GM23338 (cell line): ENCODE results near the gene AASDHPPT. TPM values are rescaled to one million over a fixed set of nuclear protein-coding genes. Genes with fewer than 3 reads are reported as not detected.

Experiments used
- ATAC-seq: fragments of 200-7000 bp; cut with Tn5 transposase; 3 replicates; pipeline ENCODE4 v1.9.1; 2020
- DNase-seq: peaks from one replicate; pipeline ENCODE4 v3.0.0-alpha.2; 2015; ENCODE audit warnings: low spot score
- H2AFZ ChIP-seq: fragments of 200-600 bp; sonication (generic); 2 replicates; pipeline ENCODE4 v1.8.0; 2016; ENCODE audit warnings: antibody characterized with exemption, mild to moderate bottlenecking, moderate library complexity
- H3F3A ChIP-seq: fragments of 200-600 bp; sonication (generic); replicated peaks from 2 replicates; pipeline ENCODE4 v1.8.0; 2017; ENCODE audit warnings: antibody characterized with exemption, mixed run types, low read depth
- H3K27ac ChIP-seq: fragments of 200-600 bp; sonication (generic); 2 replicates; pipeline ENCODE4 v1.6.1; 2016; ENCODE audit warnings: low read depth
- H3K27me3 ChIP-seq: fragments of 200-600 bp; sonication (generic); 2 replicates; pipeline ENCODE4 v1.8.0; 2016; ENCODE audit warnings: mild to moderate bottlenecking, mixed run types, moderate library complexity; ENCODE audit not compliant: insufficient read depth
- H3K36me3 ChIP-seq: fragments of 200-600 bp; sonication (generic); 2 replicates; pipeline ENCODE4 v1.8.0; 2016; ENCODE audit warnings: mild to moderate bottlenecking; ENCODE audit not compliant: insufficient read depth
- H3K4me1 ChIP-seq: fragments of 200-600 bp; sonication (generic); 2 replicates; pipeline ENCODE4 v1.8.0; 2016; ENCODE audit warnings: mild to moderate bottlenecking, moderate library complexity; ENCODE audit not compliant: insufficient read depth
- H3K4me2 ChIP-seq: fragments of 200-600 bp; sonication (generic); 2 replicates; pipeline ENCODE4 v1.7.1; 2017; ENCODE audit warnings: mixed run types
- H3K4me3 ChIP-seq: fragments of 200-600 bp; sonication (generic); 2 replicates; pipeline ENCODE4 v1.6.1; 2016; ENCODE audit warnings: mixed run types
- H3K79me2 ChIP-seq: fragments of 200-600 bp; sonication (generic); replicated peaks from 2 replicates; pipeline ENCODE4 v1.8.0; 2017; ENCODE audit warnings: mild to moderate bottlenecking; ENCODE audit not compliant: insufficient read depth
- H3K9me2 ChIP-seq: fragments of 200-600 bp; sonication (generic); 2 replicates; pipeline ENCODE4 v1.8.0; 2017; ENCODE audit not compliant: insufficient read depth
- H4K20me1 ChIP-seq: fragments of 200-600 bp; sonication (generic); replicated peaks from 2 replicates; pipeline ENCODE4 v1.8.0; 2017; ENCODE audit warnings: mild to moderate bottlenecking; ENCODE audit not compliant: insufficient read depth
- H3K27ac Mint-ChIP-seq: 2 replicates; pipeline ENCODE4 v1.8.0; 2020; ENCODE audit warnings: inconsistent platforms, mild to moderate bottlenecking, moderate library complexity, mixed read lengths
- H3K27me3 Mint-ChIP-seq: 3 replicates; pipeline ENCODE4 v1.8.0; 2022; ENCODE audit warnings: low read depth, mild to moderate bottlenecking, moderate library complexity, mixed read lengths, inconsistent platforms; ENCODE audit not compliant: insufficient read depth, poor library complexity
- H3K36me3 Mint-ChIP-seq: 3 replicates; pipeline ENCODE4 v1.8.0; 2021; ENCODE audit warnings: low read depth, mild to moderate bottlenecking, inconsistent platforms, moderate library complexity, mixed read lengths
- H3K4me1 Mint-ChIP-seq: 3 replicates; pipeline ENCODE4 v1.8.0; 2020; ENCODE audit warnings: mild to moderate bottlenecking, inconsistent platforms, mixed read lengths
- H3K4me3 Mint-ChIP-seq: 3 replicates; pipeline ENCODE4 v1.8.0; 2021; ENCODE audit warnings: moderate library complexity, mild to moderate bottlenecking, inconsistent platforms, mixed read lengths
- H3K9me3 Mint-ChIP-seq: 3 replicates; pipeline ENCODE4 v1.8.0; 2020; ENCODE audit warnings: moderate library complexity, mild to moderate bottlenecking, inconsistent platforms, mixed read lengths
- CREB1 ChIP-seq: fragments of 250-450 bp; sonication (Bioruptor Pico); IDR thresholded peaks from 2 replicates; pipeline ENCODE4 v1.5.0; 2020; ENCODE audit warnings: low read depth, mild to moderate bottlenecking, moderate library complexity
- EZH2 ChIP-seq: fragments of 200-600 bp; sonication (generic); IDR thresholded peaks from one replicate; pipeline ENCODE4 v1.8.0; 2017; ENCODE audit warnings: antibody characterized with exemption, mild to moderate bottlenecking, low read depth; ENCODE audit not compliant: unreplicated experiment
- EZH2phosphoT487 ChIP-seq: fragments of 200-600 bp; sonication (generic); IDR thresholded peaks from one replicate; pipeline ENCODE4 v1.8.1; 2018; ENCODE audit warnings: antibody characterized with exemption; ENCODE audit not compliant: unreplicated experiment
- JUNB ChIP-seq: IDR thresholded peaks from one replicate; pipeline ENCODE4 v1.6.1; 2016; ENCODE audit warnings: antibody characterized with exemption; ENCODE audit not compliant: unreplicated experiment
- NANOG ChIP-seq: IDR thresholded peaks from 2 replicates; pipeline ENCODE4 v1.6.1; 2016; ENCODE audit warnings: antibody characterized with exemption, borderline replicate concordance
- POLR2AphosphoS5 ChIP-seq: IDR thresholded peaks from 2 replicates; pipeline ENCODE4 v1.6.1; 2016; ENCODE audit warnings: antibody characterized with exemption, low read depth
- STAT1 ChIP-seq: IDR thresholded peaks from one replicate; pipeline ENCODE4 v1.6.1; 2016; ENCODE audit warnings: antibody characterized with exemption; ENCODE audit not compliant: unreplicated experiment
- ZNF114 ChIP-seq: fragments of 250-450 bp; sonication (Bioruptor Pico); IDR thresholded peaks from 2 replicates; pipeline ENCODE4 v1.5.0; 2020; ENCODE audit warnings: mild to moderate bottlenecking, moderate library complexity
- ZNF331 ChIP-seq: fragments of 250-450 bp; sonication (Bioruptor Pico); IDR thresholded peaks from 2 replicates; pipeline ENCODE4 v1.5.0; 2020; ENCODE audit warnings: low read depth, mild to moderate bottlenecking, moderate library complexity
- polyA plus RNA-seq: library from polyadenylated mRNA; unstranded; fragments of >200 nt; fragmentation: Nextera tagmentation; extraction: Ambion mirVana; gene quantifications from 2 replicates; pipeline ENCODE4 v1.2.1, GENCODE V29; 2016
- total RNA-seq: library from RNA; depleted of rRNA; stranded (reverse); fragments of >200 nt; shearing (Covaris generic); gene quantifications from 2 replicates; pipeline ENCODE4 v1.2.3, GENCODE V29; 2014
- TF ChIP-seq, protein P1 (sequence below), 2 experiments: fragments of 200-600 bp in 1 of 2; sonication (generic) in 1 of 2; conservative IDR thresholded peaks; 2 replicates each; pipeline versions ENCODE4 v1.5.1 to v1.6.1; 2016 to 2017; ENCODE audit warnings: antibody characterized with exemption in 2 of 2, low read depth in 2 of 2, mild to moderate bottlenecking in 2 of 2, moderate library complexity in 1 of 2
- TF ChIP-seq, protein P2 (sequence below): IDR thresholded peaks from 2 replicates; pipeline ENCODE4 v1.6.1; 2016; ENCODE audit warnings: antibody characterized with exemption
- TF ChIP-seq, protein P3 (sequence below): IDR thresholded peaks from one replicate; pipeline ENCODE4 v1.6.1; 2018; ENCODE audit warnings: antibody characterized with exemption; ENCODE audit not compliant: unreplicated experiment

AASDHPPT gene
- total and polyA plus RNA-seq, 2 experiments from 2014 or later: 49.0 to 62.3 TPM

DNA sequence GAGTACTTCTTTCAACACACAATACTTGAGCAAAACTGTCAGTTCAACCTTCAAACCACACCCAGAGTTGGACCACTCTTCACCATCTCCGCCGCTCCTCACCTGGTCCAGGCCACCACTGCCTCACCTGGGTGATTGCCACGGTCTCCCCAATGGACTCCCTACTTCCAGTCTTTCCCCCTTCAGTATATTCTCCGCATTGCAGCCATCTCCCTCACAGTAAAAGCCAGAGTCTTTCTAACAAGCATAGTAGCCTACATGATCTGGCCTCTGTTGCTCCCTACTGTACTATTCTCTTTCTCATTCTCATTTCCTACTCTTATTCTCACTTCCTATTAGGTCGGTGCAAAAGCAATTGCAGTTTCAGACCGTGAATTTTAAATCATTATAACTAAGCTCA lies 28.5 kb downstream of the AASDHPPT start:
- Histone ChIP-seq H3K4me3 (no peak overlapping the region), H3F3A (no peaks in the 10 kb centered on the region), H3K27ac (no peak overlapping the region), H3K36me3 (no peaks in the 10 kb centered on the region; the same call in 1 of the 2 replicates), H3K4me1 (peaks cover 7% of the 10 kb centered on the region), H3K27me3 (no peaks in the 10 kb centered on the region), H4K20me1 (no peaks in the 10 kb centered on the region), H3K4me2 (no peak overlapping the region), H3K79me2 (no peaks in the 10 kb centered on the region), H3K9me2 (peaks cover 11% of the 10 kb centered on the region; the same call in 1 of the 2 replicates), H2AFZ (no peak overlapping the region)
- Mint-ChIP-seq H3K4me1 (peaks cover 7% of the 10 kb centered on the region; the same call in 2 of the 3 replicates), H3K27ac (no peak overlapping the region), H3K4me3 (no peak overlapping the region), H3K27me3 (no peaks in the 10 kb centered on the region), H3K36me3 (no peaks in the 10 kb centered on the region), H3K9me3 (no peaks in the 10 kb centered on the region)
- DNase-seq: peak; percentile 8
- TF ChIP-seq EZH2 (no peak), NANOG (no peak), POLR2AphosphoS5 (no peak), EZH2phosphoT487 (no peak), JUNB (no peak), ZNF331 (CRISPR knock-in tag) (no peak)
- TF ChIP-seq, protein P1, sequence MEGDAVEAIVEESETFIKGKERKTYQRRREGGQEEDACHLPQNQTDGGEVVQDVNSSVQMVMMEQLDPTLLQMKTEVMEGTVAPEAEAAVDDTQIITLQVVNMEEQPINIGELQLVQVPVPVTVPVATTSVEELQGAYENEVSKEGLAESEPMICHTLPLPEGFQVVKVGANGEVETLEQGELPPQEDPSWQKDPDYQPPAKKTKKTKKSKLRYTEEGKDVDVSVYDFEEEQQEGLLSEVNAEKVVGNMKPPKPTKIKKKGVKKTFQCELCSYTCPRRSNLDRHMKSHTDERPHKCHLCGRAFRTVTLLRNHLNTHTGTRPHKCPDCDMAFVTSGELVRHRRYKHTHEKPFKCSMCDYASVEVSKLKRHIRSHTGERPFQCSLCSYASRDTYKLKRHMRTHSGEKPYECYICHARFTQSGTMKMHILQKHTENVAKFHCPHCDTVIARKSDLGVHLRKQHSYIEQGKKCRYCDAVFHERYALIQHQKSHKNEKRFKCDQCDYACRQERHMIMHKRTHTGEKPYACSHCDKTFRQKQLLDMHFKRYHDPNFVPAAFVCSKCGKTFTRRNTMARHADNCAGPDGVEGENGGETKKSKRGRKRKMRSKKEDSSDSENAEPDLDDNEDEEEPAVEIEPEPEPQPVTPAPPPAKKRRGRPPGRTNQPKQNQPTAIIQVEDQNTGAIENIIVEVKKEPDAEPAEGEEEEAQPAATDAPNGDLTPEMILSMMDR (conservative IDR thresholded peaks at IDR 0.05; ENCODE audit: low read depth in 2 of 2): no peak
- TF ChIP-seq, protein P2, sequence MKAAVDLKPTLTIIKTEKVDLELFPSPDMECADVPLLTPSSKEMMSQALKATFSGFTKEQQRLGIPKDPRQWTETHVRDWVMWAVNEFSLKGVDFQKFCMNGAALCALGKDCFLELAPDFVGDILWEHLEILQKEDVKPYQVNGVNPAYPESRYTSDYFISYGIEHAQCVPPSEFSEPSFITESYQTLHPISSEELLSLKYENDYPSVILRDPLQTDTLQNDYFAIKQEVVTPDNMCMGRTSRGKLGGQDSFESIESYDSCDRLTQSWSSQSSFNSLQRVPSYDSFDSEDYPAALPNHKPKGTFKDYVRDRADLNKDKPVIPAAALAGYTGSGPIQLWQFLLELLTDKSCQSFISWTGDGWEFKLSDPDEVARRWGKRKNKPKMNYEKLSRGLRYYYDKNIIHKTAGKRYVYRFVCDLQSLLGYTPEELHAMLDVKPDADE: no peak
- ATAC-seq: no peak; the same call in 2 of the 3 replicates

DNA sequence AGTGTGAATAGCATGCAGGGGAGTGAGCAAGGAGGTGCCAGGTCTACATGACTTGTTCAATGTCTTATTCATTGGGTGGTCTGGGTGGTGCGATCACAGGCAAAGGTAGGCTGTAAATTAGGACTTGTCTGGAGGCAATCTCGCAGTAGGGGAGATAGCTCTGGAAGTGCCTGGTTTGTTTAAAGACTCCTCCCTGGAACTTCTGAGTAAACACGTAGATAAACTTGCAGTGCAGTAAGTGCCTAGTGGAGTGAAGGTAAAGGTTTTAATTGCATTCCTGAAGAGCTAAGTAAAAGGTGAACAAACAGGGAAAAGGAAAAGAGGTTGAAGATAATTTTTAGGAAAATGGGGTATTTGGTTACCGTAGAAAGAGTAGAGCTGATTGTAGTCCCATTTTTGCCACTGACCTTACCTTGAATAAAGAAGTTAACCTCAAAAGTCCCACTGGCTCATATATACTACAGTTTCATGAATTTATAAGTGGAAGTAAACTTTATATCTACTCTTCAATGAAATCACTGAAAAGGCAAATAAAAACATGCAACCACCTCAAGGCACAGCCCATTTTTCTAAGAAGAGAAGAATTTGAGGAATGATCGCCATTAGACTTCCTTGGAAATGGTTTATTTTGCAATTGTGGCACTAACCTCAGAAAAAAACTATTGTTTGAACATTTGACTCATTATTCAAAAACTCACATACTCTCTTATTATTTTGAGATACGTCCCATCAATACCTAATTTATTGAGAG lies 44.3 kb downstream of the AASDHPPT start:
- no peak overlapping the region for H3K4me3 ChIP-seq
- no peak overlapping the region for H3K27ac Mint-ChIP-seq
- H3K4me1 Mint-ChIP-seq: peaks cover 2% of the 10 kb centered on the region; the same call in 2 of the 3 replicates
- H3K27ac ChIP-seq: no peak overlapping the region
- ATAC-seq (no peak), DNase-seq (no peak)
- H3K79me2 ChIP-seq: no peaks in the 10 kb centered on the region
- H3K4me2 ChIP-seq: no peak overlapping the region
- no peaks in the 10 kb centered on the region for H4K20me1 ChIP-seq
- H3K27me3 ChIP-seq: no peaks in the 10 kb centered on the region
- H3K27me3 Mint-ChIP-seq: peaks cover 2% of the 10 kb centered on the region
- peaks cover 5% of the 10 kb centered on the region; the same call in 1 of the 2 replicates for H3K4me1 ChIP-seq
- no peak overlapping the region for H3K4me3 Mint-ChIP-seq
- H2AFZ ChIP-seq: no peak overlapping the region
- no peaks in the 10 kb centered on the region for H3K36me3 ChIP-seq
- 0 out of 2 replicates have a peak, but pooled peaks cover 2% of the 10 kb centered on the region for H3K9me2 ChIP-seq
- H3F3A ChIP-seq: no peaks in the 10 kb centered on the region
- no peaks in the 10 kb centered on the region for H3K9me3 Mint-ChIP-seq
- H3K36me3 Mint-ChIP-seq: no peaks in the 10 kb centered on the region
- TF ChIP-seq, protein P1 (conservative IDR thresholded peaks at IDR 0.05; ENCODE audit: low read depth in 2 of 2): no peak
- no peak for TF ChIP-seq ZNF114 (CRISPR knock-in tag)
- TF ChIP-seq, protein P3, sequence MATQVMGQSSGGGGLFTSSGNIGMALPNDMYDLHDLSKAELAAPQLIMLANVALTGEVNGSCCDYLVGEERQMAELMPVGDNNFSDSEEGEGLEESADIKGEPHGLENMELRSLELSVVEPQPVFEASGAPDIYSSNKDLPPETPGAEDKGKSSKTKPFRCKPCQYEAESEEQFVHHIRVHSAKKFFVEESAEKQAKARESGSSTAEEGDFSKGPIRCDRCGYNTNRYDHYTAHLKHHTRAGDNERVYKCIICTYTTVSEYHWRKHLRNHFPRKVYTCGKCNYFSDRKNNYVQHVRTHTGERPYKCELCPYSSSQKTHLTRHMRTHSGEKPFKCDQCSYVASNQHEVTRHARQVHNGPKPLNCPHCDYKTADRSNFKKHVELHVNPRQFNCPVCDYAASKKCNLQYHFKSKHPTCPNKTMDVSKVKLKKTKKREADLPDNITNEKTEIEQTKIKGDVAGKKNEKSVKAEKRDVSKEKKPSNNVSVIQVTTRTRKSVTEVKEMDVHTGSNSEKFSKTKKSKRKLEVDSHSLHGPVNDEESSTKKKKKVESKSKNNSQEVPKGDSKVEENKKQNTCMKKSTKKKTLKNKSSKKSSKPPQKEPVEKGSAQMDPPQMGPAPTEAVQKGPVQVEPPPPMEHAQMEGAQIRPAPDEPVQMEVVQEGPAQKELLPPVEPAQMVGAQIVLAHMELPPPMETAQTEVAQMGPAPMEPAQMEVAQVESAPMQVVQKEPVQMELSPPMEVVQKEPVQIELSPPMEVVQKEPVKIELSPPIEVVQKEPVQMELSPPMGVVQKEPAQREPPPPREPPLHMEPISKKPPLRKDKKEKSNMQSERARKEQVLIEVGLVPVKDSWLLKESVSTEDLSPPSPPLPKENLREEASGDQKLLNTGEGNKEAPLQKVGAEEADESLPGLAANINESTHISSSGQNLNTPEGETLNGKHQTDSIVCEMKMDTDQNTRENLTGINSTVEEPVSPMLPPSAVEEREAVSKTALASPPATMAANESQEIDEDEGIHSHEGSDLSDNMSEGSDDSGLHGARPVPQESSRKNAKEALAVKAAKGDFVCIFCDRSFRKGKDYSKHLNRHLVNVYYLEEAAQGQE: no peak
- TF ChIP-seq POLR2AphosphoS5: no peak
- TF ChIP-seq NANOG: no peak
- TF ChIP-seq ZNF331 (CRISPR knock-in tag): no peak
- no peak for TF ChIP-seq STAT1
- no peak for TF ChIP-seq EZH2
- TF ChIP-seq JUNB: no peak
- no peak for TF ChIP-seq CREB1 (CRISPR knock-in tag)
